HG02981 (cell line): ENCODE results near the gene PRDM16.

Source experiments
- ATAC-seq: cut with Tn5 transposase; IDR thresholded peaks from one replicate; pipeline ENCODE4 v1.9.1; 2021; ENCODE audit warnings: mild to moderate bottlenecking, moderate library complexity; ENCODE audit not compliant: unreplicated experiment

The PRDM16 gene

DNA sequence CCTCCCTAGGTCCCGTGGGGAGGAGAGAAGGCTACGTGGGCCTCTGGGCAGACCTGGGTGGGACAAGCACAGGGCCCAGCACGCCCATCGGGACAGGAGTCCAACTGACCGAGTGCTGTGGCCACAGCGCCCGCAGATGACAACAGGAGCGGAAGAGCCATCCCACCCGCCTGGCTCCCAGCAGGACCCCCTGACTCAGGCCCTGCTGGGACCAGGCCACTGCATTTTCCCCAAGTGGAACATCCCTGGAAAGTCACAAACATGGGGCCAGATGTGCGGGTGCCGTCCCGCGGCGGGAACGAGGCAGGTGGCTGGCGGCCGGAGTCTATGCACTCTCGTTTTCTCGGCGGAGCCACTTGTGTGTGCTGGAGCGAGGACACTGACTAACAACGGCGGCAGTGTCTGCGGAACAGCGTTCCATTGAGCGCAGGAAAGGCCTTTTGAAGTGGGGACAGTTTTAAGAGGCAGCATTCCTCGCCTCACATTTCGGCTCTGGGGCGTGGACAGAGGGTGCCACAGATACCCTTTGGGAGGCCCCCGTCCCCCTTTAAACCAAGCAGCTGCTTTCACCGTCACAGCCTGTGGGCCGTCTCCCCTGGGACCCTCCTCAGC is 291.7 kb downstream of the PRDM16 start:
- no peak for ATAC-seq

DNA sequence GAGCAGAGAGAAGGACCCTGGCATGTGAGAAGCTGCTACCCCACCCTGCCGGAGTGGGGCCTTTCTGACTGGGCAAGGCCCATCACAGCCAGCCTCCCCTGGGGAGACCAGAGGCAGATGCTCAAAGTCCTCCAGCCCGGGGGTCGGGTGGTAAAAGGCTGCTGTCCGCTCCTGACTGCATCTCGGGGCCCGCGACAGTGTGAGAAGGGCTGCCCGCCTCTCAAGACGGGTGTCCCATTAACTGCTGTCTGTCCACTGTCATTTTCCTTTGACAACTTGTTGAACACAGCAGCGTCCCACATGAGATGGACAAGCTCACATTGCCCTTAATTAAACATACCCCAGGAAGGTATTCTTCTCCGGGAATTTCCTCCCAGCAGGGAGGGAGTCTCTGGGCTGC is 294.0 kb downstream of the PRDM16 start:
- ATAC-seq: no peak

DNA sequence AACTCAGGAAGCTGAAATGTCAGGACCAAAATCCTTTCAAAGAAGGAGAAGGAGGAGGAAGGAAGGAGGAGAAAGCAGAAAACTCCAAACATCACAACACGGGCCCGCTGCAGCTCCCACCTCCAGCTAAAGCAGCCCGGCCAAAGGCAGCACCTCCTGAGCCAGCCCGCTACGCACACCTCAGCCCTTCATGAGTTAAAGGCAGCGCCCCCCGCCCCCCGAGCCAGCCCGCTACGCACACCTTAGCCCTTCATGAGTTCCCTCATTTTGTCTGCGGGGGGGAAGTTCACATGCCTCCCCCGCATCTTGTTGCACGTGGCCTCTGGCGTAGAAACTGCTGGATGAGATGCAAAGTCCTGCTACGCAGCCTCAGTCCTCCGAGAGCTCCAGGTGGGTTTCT is 294.8 kb downstream of the PRDM16 start:
- ATAC-seq: no peak

GRCh38 chr1:3364551-3364950 is 295.5 kb downstream of the PRDM16 start:
- no peak for ATAC-seq

DNA sequence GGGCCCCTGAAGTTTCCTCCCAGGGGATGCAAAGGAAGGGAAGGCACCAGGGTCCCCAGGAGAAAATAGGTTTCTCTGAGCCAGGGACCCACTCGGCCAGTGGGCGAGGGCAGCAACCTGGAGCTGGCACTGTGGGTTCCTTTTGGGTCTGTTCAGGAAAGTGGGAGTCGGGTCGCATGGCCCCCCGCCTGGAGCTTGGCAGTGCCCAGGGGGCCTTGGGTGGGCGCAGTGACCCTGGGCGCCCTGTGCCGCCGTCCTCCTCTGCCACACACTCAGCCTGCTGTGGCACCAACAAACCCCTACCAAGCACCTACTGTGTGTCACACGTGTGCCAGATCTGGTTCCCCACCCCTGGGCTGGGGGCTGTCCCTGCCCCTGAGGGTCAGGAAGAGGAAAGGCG is 296.0 kb downstream of the PRDM16 start:
- no peak for ATAC-seq

DNA sequence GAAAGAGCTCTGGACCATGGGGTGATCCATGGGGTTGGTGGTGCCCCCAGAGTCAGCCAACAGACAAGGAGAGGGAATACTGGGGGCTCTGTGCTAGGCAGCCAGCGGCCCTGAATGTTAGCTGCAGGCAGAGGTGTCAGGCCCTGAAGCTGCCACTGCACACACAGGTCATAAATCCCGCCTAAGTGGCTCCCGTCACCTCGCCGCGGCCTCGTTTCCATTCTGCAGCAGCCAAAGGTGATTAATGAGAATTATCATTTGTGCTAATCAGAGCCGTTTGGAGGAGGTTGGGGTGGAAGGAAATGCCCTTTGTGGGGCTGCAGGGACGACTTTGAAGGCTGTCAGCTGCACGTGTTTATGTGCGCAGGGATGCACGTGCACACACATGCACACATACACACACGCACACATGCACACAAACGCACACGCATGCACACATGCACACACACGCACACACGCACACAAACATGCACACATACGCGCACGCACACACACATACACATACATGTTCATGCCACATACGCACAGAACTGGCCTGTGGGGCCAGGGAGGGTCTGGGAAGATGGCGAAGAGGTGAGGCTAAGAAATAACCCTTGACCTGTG is 296.6 kb downstream of the PRDM16 start:
- ATAC-seq: no peak

DNA sequence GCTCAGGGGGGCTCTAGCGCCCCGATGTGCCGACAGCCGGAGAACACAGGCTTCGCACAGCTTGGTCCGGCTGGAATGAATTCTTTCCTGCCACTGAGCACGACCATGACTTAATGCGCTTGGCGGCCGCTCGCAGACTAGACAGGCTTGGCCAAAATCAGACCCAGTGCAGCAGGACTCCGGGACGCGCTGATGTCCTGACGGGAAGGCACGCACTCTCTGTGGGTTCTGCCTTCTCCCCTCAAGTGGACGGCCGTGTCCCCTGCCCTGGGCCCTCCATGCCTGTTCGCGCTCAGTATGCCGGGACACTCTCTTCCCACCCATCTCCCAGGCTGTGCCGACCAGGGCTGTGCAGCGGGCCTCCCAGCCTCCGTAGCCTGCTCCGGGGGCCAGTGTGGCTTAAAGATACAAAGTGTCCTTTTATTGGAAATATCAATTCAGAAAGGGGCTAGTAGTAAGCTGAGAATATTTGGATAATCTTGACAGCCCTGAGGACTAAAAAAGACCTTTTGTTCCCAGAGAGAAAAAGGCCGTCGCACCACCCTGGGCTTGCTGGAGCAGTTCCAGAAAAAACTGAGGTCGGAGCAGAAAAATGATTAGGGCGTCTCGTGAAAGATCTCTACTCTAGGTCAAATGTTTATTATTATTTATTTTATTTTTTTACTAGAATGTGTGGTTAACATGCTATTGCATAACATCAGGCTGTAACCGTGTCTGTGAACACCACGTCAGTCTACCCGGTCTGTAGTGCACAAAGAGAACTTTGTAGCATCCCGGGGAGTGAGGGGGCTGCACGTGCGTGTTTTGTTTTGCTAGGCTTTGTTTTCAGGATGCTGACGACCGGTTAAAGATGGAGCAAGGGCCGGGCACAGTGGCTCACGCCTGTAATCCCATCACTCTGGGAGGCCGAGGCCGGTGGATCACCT is 297.4 kb downstream of the PRDM16 start:
- no peak for ATAC-seq

GRCh38 chr1:3367376-3367775 is 298.4 kb downstream of the PRDM16 start:
- no peak for ATAC-seq

GRCh38 chr1:3368059-3368458 is 299.1 kb downstream of the PRDM16 start:
- no peak for ATAC-seq

- no peak for ATAC-seq
Measured at GRCh38 chr1:3368711-3369445, 299.9 kb downstream of the PRDM16 start.

- ATAC-seq: no peak
Measured at GRCh38 chr1:3369446-3370076, 300.6 kb downstream of the PRDM16 start.

DNA sequence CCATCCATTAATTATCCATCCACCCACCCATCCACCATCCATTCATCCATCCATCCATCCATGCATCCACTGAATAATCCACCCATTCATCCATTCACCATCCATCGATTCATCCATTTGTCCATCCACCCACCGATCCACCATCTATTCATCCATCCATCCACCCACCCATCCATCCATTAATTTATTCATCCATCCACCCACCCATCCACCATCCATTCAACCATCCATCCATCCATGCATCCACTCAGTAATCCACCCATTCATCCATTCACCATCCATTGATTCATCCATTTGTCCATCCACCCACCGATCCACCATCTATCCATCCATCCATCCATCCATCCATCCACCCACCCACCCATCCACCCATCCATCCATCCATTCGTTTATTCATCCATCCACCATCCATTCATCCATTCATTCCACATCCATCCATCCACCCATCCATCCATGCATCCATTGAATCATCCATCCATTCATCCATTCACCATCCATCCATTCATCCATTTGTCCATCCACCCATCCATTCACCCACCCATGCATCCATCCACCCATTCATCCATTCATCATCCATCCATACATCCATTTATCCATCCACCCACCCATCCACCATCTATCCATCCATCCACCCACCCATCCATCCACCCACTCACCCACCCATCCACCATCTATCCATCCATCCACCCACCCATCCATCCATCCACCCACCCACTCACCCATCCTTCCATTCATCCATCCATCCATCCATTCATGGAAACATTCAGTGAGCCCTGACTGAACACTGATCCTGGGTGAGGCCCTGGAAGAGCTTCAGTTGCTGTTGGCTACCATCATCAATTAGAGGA is 302.1 kb downstream of the PRDM16 start:
- ATAC-seq: no peak

- no peak for ATAC-seq
Measured at GRCh38 chr1:3372317-3372716, 303.3 kb downstream of the PRDM16 start.

DNA sequence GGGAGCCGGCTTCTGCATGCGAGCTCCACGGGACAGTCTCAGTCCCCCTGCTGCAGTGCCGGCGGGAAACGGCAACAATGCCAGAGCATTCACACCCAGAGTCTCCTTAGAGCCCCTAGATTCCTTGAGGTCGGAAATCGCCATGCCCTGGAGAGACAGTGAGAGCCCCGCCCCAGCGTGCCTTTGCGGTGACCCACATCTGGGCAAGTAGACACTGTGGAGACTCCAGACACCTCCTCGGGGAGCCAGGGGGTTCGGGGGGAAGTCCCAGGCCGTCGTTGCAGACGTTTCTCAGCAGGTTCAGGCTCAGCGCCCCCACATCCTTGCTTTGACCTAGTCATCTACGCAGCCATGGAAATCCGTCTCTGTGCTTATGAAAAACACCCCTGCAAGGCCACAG is 304.2 kb downstream of the PRDM16 start:
- no peak for ATAC-seq

DNA sequence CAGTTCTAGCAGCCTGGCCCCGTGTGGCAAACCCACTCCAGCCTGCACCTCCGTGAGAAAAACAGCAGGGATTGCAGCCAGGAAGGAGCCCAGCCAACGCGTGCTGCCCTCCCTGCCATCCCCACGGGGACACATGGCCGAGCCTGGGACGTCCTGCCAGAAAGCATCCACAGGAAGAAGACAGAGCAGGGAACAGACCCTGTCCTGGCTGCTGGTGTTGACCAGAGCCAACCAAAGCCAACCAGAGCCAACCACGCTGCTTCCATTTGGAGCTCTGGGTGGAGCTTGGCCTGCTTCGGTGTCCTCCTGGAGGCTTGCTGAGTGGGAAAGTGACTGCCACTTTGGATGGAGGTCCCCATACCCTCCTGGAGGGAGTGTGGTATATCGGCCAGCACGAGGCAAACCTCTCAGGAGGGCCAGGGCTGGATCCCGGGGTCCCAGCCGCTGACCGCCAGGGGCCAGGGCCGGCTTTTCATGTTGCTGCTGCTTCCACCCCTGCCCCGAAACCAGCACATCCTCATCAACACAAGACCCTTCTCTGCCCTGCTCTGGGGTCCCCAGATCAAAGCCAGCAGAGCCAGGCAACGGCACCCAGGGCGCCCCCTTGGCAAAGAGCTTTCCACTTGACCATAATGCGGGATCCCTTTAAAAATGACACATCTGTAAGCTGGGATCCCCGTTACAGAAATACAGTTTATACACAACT is 304.9 kb downstream of the PRDM16 start:
- ATAC-seq: no peak

- ATAC-seq: no peak
Measured at GRCh38 chr1:3375245-3375644, 306.2 kb downstream of the PRDM16 start.

GRCh38 chr1:3377166-3377565 is 308.2 kb downstream of the PRDM16 start:
- ATAC-seq: no peak

DNA sequence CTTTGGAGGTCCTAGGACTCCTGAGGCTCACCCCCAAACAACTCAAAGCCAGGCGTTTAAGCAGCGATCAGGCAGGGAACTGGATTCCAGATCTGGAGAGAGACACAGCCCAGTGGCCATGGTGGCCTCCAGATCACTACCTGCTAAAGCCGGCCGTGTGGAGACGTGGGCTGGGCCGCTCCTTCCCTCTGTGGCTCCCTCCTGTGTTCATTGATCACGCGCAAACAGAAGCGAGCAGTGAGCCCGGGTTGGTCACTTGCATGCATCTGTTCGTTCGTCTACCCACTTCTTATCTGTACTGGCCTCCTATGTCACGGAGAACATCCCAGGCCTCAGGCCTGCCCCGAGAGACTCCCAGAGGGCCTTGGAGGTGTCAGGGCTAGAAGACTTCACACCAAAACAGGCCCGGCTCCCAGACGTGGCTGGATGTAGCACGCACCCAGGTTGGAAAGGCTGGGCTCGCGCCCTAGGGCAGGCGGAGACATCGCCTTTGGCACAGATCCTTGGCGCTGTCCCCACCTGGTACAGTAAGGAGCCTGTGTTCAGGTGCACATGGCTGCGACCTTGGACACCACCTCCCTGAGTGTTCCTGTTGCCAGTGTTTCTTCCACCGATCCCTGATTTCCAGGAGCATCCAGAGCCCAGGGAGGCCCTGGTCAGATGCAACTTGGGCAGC is 308.7 kb downstream of the PRDM16 start:
- no peak for ATAC-seq
